Heart left ventricle (tissue), 13 donors: ENCODE data around the gene GSTM3.

ENCODE experiments used
- POLR2A ChIP-seq, 2 donors: fragments of 450-650 bp; IDR thresholded peaks; one replicate each; pipeline ENCODE4 v1.6.1; 2017; ENCODE audit warnings: antibody characterized with exemption in 2 of 2, mild to moderate bottlenecking in 2 of 2, moderate library complexity in 2 of 2
- TF ChIP-seq, protein P1 (sequence below), 12 donors: fragments of 200-600 bp; sonication (generic) in 4 of 12; IDR thresholded peaks; one replicate each; pipeline versions ENCODE4 v1.5.0 to v1.8.0; 2018 to 2022; ENCODE audit warnings: antibody characterized with exemption in 12 of 12, mild to moderate bottlenecking in 5 of 12
- donor health status: ischemic (EF 13 %, LVEDD 7.1; RV severe dilation, severe dysfunction).
- donor health status: DM: no; HTN: yes; CAD: no.
- donor health status: DM: no; HTN: no; CAD: no.
- donor health status: ischemic (EF 25% LVEDD 6.9; RV normal size, moderate dysfunction).
- donor health status: ischemic (EF 25% LVEDD 5.7; RV mildly dilated, moderate dysfunction).
- donor health status: ischemic (EF 35%, LVEDD 5.7; RV mildly dilated, moderate dysfunction).
- donor health status: nonischemic (EF 11% LVEDD 7.7; RV severe dilation, severe dysfunction).
- donor health status: DM: yes; HTN: yes; CAD: no.
- donor health status: PGD.
- donor health status: ischemic (EF 29% LVEDD 5.4; RV normal size, mild dysfunction).
- donor health status: nonischemic (EF 23%, LVEDD 6.1; RV moderate dilation, normal function).

DNA sequence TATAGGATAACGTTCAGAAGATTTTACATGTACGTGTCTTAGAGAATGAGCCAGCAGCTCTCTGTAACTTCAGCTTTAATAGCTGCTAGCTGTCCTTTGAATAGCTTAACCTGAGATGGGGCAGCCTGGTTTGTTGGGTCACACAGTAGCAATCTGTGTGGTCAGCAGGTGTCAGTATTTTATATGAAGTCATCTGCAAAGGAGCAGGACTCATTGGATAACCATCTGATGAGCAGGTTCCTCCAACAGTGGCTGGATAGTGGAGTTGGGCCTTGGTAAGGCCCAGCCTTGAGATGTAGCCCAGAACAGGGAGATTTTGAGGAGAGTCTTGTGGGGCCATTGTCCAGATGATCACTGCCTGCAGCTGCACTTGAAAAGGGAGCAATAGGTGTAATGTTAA is 22.3 kb downstream of the GSTM3 start:
- TF ChIP-seq, protein P1, sequence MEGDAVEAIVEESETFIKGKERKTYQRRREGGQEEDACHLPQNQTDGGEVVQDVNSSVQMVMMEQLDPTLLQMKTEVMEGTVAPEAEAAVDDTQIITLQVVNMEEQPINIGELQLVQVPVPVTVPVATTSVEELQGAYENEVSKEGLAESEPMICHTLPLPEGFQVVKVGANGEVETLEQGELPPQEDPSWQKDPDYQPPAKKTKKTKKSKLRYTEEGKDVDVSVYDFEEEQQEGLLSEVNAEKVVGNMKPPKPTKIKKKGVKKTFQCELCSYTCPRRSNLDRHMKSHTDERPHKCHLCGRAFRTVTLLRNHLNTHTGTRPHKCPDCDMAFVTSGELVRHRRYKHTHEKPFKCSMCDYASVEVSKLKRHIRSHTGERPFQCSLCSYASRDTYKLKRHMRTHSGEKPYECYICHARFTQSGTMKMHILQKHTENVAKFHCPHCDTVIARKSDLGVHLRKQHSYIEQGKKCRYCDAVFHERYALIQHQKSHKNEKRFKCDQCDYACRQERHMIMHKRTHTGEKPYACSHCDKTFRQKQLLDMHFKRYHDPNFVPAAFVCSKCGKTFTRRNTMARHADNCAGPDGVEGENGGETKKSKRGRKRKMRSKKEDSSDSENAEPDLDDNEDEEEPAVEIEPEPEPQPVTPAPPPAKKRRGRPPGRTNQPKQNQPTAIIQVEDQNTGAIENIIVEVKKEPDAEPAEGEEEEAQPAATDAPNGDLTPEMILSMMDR (IDR thresholded peaks at IDR 0.05), result peak in 9 of 12 donors; percentile 4 to 43 (median 36)
- no peak for TF ChIP-seq POLR2A (IDR thresholded peaks at IDR 0.05)
